CMK (cell line): ENCODE data around the gene C14orf93.
"Not testable (repeated sequence)": the region's sequence is repeated elsewhere in the genome, so short reads cannot be mapped to it uniquely, and the experiment has no call there.

ENCODE experiments used
- DNase-seq: peaks from one replicate; pipeline ENCODE4 v3.0.0-alpha.2; 2010; ENCODE audit warnings: low read depth

Gene C14orf93

DNA sequence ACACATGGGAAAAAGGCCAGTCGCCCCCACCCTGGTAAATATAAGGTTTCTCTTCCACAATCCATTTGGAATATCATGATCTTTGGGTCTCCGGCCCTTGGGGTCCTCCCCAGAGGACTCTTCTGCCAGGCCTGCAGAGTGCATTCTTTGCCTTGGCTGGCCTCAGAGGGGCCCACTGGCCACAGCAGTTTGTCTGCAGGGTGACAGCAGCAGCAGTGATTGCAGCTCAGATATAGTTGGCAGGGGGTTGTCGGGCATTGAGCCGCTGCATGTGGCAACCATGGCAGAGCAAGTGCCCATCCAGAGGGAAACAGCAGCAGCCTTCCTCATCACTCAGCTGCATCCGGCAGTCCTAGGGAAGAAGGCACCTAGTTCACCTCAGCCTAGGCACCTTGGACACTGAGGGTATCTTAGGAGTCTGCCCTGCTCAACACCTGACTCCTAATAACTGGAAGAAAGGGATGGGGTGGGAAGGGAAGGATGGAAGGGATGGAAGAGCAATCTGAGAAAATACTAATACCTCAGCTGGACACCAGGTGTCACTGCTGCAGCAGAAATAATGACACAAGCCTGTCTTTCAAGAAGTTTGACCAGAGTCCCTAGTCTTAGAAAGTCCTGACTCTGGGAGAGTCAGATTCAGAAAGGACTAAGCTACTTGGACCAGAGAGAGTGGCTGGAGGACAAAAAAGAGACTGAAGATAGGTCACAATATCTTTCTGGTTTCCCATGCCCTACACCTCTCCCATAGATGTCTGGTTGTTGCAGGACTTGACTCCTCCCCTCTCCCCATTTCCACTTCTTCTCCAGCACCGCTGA, 36.5 kb downstream of the C14orf93 start:
- DNase-seq, result no peak

DNA sequence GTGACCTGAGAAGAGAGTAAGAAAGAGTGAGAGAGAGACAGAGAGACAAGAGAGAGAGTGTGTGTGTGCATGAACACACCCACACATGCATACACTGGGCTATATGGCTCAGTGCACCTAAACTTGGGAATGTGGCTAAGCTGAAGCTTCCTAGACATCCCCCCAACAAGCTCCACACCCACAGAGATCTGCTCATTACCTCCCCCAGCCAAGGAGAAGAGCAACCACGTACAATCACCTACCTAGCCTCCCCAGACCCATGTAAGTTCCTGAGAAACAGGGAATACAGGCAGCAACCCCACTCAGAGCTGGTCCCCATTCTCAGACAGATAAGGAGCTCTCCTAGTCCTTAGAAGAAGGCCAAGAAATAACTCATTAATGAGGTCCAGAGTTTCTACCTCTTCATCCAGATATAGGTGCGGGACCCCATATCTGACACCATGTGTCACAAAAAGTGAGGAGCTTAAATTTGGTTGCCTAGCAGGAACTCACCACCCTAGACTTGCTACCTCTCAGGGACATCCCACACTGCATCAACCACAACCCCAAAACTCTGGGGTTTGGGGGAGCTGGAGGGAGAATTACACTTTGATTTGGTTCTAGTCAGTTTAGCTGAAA, 37.5 kb downstream of the C14orf93 start:
- no peak for DNase-seq

GRCh38 chr14:22971152-22971551, 38.8 kb downstream of the C14orf93 start:
- DNase-seq, result no peak

DNA sequence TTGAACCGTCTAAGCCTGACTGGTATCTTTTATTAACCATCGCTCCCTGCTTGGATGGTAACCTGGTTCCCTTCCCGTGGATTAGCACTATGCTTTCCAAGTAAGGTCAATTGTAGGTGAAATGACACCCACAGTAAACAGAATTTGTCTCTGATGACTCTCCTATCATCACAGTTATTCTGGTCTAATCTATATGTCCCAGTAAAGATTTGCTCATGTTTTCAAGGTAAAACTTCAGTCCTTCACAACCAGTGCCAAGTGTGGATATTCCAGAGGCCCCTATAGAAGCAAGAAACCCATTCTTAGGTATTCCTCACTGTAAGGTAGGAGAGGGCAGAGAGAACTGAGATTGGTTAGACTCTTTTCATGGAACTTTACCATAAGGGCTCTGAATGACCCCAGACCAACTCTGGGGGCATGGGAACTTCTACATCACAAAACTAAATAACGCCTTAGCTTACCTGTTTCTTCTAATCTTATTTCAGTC, 43.1 kb downstream of the C14orf93 start:
- DNase-seq, result no peak

GRCh38 chr14:22965916-22966782, 43.8 kb downstream of the C14orf93 start:
- DNase-seq, result not testable (repeated sequence)

DNA sequence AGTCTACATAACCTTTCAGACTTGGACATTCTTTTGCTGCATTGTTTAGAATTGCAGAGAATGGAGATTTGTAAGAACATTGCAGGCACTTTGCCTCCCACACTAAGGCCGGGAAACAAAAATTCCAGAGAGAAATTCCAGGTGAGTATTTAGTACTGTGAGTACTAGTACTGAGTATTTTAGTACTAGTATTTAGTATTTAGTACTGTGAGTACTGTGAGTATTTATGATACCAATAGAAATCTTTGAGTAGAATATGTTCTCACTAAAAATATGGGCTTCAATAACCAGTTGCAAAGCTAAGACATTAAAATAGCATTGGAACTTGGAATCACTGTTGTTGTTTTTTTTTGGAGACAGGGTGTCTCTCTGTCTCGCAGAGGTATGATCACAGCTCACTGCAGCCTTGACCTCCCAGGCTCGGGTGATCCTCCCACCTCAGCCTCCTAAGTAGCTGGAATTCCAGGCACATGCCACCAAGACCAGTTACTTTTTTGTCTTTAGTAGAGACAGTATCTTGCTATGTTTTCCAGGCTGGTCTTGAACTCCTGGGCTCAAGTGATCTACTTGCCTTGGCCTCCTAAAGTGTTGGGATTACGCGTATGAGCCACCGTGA, 47.8 kb downstream of the C14orf93 start:
- no peak for DNase-seq

DNA sequence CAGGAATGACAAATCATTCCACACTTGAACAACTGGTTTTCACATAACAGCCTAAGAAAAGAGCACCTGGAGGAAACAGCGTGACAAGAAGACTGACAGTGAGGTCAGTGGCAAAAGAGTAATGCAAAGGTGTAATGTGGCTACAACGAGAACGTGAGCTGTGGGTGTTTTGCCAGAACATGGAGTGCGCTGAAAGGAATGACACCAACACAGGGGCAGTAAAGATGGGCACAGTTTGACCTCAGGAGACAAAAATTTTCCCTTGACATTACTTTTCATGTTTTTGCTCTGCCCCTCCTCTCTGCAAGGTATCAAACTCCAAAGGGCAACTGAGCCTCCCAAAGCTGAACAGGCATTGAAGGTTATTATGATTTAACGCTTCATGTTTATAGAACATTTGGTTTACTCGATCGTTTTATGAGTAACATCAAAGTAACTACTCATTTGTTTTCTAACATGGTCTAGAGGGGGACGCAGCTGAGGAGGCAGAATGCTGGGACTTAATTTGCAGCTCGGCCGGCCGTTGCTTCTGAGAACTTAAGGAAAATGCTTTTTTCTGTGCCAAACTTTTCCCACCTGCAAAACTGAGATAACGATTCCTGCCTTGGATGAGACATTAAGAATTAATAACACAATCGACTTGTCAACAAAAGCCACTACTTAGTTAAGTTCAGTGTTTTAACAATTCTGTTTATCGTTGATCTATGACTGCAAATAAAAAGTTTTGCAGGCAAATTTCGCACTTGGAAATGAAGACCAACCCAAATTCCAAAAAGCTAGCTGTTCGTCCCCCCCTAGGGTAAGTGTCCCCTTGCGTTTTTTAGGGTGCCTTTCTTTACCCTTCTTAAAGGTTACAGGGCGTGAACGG, 54.0 kb downstream of the C14orf93 start:
- DNase-seq, result no peak

- DNase-seq, result no peak
These were observed 57.5 kb downstream of the C14orf93 start for GRCh38 chr14:22952418-22952817.

GRCh38 chr14:22951795-22952194, 58.1 kb downstream of the C14orf93 start:
- not testable (repeated sequence) for DNase-seq

DNA sequence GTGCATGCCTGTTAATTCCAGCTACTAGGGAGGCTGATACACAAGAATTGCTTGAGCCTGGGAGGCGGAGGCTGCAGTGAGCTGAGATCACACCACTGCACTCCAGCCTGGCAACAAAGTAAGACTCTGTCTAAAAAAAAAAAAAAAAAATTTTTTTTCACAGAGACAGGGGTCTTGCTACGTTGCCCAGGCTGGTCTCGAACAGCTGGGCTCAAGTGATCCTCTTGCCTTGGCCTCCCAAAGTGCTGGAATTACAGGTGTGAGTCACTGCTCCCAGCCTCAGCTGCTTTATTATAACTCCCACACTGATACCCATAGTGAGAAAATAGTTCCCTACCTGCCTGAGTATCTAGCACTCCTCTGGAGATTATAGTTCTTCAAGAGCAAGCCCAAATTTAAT, 64.3 kb downstream of the C14orf93 start:
- DNase-seq, result no peak

DNA sequence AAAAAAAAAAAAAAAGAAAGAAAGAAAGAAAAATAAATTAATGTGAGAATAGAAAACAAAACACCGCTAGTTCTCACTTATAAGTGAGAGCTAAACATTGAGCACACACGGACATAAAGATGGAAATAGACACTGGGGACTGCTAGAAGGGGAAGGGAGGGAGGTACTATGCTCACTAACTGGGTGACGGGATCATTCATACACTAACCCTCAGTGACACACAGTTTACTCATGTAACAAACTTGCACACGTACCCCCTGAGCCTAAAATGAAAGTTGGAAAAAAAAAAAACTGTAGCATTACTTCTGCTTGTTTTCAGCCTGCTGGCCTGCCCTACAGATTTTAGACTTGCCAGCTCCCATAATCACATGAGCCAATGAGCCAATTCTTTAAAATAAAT, 70.3 kb downstream of the C14orf93 start:
- DNase-seq, result no peak
